Activated T-helper 17 cell treated with anti-CD3 and anti-CD28 coated beads, Interleukin-2, amount 50 U/mL, for 72 hours (primary cell): ENCODE data around the gene AGBL1. TPM values are rescaled to one million over a fixed set of nuclear protein-coding genes. Genes with fewer than 3 reads are reported as not detected.
"Not testable (repeated sequence)": the region's sequence is repeated elsewhere in the genome, so short reads cannot be mapped to it uniquely, and the experiment has no call there.

Source experiments
- ATAC-seq: fragments of 150-1000 bp; cut with Tn5 transposase; replicated peaks from 2 replicates; pipeline ENCODE4 v1.10.0; 2021; ENCODE audit warnings: mild to moderate bottlenecking, moderate library complexity
- H3K27ac Mint-ChIP-seq: one replicate; pipeline ENCODE4 v1.8.0; 2022; ENCODE audit warnings: mixed read lengths
- H3K27me3 Mint-ChIP-seq: one replicate; pipeline ENCODE4 v1.8.0; 2022; ENCODE audit warnings: mixed read lengths
- H3K36me3 Mint-ChIP-seq: one replicate; pipeline ENCODE4 v1.8.0; 2022; ENCODE audit warnings: low read depth, mild to moderate bottlenecking, mixed read lengths
- H3K4me1 Mint-ChIP-seq: one replicate; pipeline ENCODE4 v1.8.0; 2022; ENCODE audit warnings: mixed read lengths
- H3K4me3 Mint-ChIP-seq: one replicate; pipeline ENCODE4 v1.8.0; 2022; ENCODE audit warnings: mild to moderate bottlenecking, mixed read lengths
- H3K9me3 Mint-ChIP-seq: one replicate; pipeline ENCODE4 v1.8.0; 2022; ENCODE audit warnings: mixed read lengths
- total RNA-seq, 2 donors: library from RNA; stranded (reverse); gene quantifications; one replicate each; pipeline ENCODE4 v1.2.3, GENCODE V29; 2022

AGBL1 gene
- total RNA-seq, 2 donors from 2014 or later: 0.19 TPM; not detected in 1

DNA sequence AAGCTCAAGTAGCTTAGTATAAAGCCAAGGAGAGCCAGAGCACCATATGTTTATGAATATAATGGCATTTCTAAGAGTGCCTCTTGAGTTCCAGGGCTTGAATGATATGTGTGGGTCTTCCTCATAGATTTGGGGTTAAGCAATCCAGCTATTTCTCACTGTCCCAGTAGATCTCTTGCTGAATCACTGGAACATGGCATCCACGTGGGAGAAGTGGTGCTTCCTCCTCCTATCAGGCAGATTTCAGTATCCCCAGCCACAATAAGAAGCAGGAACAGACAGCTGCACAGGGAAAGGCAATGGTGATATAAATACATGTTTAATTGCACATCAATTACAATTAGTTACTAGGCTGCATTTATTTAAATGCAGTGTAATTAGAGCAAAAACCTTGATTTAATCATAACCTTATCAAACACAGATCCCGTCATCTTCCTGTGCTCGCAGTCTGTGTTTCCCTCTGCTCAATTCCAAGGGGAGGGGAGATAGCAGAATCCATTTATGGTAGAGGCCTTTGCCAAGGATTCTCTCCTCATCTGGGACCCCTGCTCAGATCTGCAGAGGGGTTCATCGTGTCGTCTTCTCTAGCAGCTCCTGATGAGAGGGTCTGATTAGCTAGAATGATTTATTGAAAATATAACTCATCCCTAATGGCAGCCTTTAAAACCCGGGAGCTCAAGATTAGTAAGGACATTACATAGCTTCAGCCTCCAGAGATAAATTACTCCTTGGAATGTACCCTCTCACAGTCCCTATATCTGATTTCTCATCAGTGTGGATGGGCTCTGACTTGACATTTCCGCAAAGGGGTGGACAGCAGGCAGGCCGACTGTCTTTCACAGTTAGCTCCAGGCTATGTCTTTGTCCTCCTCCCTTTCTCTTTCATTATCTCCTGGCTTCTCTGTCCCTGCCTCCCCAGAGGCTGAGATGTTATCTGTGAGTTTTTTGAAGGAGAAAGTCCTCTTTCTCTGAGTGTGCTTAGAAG lies 775.9 kb downstream of the AGBL1 start:
- H3K9me3 Mint-ChIP-seq: peaks cover 5% of the 10 kb centered on the region
- H3K36me3 Mint-ChIP-seq: no peaks in the 10 kb centered on the region
- H3K27me3 Mint-ChIP-seq: peaks cover 9% of the 10 kb centered on the region
- ATAC-seq: no peak
- no peaks in the 10 kb centered on the region for H3K4me1 Mint-ChIP-seq
- H3K27ac Mint-ChIP-seq: no peak overlapping the region
- H3K4me3 Mint-ChIP-seq: no peak overlapping the region

DNA sequence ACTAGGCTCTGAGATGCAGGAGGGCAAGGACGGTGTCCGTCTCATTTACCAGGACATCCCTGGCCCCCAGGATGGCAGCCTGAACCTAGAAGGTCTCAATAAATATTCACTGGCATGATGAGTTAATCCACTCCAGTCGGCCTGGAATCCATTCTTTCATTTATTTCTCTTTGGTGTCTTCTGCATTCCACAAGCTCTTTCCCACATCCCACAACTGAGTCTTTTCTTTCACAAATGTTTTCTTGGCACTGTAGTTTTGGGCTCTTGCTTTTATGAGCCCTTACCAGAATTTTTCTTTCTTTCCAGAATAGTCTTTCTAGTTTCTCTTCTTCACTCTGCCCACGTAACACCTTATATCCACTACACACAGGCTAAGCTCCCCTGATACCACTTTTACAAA lies 778.0 kb downstream of the AGBL1 start:
- Mint-ChIP-seq H3K4me3 (no peak overlapping the region), H3K36me3 (no peaks in the 10 kb centered on the region), H3K9me3 (peaks cover 5% of the 10 kb centered on the region), H3K27ac (no peak overlapping the region), H3K4me1 (no peaks in the 10 kb centered on the region), H3K27me3 (peaks cover 7% of the 10 kb centered on the region)
- ATAC-seq: no peak

- no peak for ATAC-seq
- Mint-ChIP-seq H3K4me1 (no peaks in the 10 kb centered on the region), H3K4me3 (no peak overlapping the region), H3K27ac (no peak overlapping the region), H3K36me3 (no peaks in the 10 kb centered on the region), H3K27me3 (peaks cover 17% of the 10 kb centered on the region), H3K9me3 (no peaks in the 10 kb centered on the region)
Observed at GRCh38 chr15:86863226-86863915, 783.7 kb downstream of the AGBL1 start.

DNA sequence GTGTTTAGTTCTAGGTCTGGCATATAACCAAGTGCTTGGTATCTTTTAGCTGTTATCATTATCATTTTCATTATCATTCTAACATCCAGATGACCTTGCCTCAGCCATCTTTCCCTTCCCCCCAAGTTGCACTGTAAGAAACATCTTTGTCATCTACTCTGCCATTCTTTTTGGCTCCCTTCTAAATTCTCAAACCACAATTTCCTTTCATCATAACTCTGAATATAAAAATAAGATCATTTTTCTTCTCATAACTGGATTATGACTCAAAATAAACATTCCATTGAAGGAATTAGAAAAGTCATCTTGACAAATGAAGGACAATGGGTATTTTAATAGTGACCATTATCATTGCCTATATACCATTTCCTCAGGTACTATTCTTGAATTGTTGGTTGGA lies 786.2 kb downstream of the AGBL1 start:
- H3K4me3 Mint-ChIP-seq: no peak overlapping the region
- no peaks in the 10 kb centered on the region for H3K36me3 Mint-ChIP-seq
- H3K27me3 Mint-ChIP-seq: peaks cover 22% of the 10 kb centered on the region
- H3K27ac Mint-ChIP-seq: no peak overlapping the region
- no peaks in the 10 kb centered on the region for H3K9me3 Mint-ChIP-seq
- no peak for ATAC-seq
- no peaks in the 10 kb centered on the region for H3K4me1 Mint-ChIP-seq

DNA sequence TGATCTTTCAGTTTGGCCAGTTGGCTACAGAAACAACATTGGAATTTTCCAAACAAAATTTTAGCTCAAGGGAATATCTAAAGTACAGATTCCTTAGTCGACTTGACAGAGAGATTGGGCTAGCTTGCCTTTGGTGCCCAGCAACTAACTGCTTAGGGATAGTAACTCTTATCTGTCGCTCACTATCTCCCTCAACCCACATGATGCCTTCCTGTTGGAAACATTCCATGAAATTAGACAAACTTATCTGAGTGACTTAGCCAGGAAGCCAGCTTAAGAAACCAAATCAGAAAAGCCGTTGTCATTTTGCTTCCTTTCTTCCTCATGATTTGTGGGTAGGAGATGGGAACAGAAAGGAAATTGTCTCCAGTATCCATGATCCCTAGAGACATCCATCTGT lies 791.2 kb downstream of the AGBL1 start:
- Mint-ChIP-seq H3K27me3 (peaks cover 25% of the 10 kb centered on the region), H3K27ac (no peak overlapping the region), H3K9me3 (no peaks in the 10 kb centered on the region), H3K4me1 (no peaks in the 10 kb centered on the region), H3K4me3 (no peak overlapping the region), H3K36me3 (no peaks in the 10 kb centered on the region)
- no peak for ATAC-seq

- ATAC-seq: no peak
- no peaks in the 10 kb centered on the region for H3K9me3 Mint-ChIP-seq
- H3K36me3 Mint-ChIP-seq: no peaks in the 10 kb centered on the region
- peaks cover 19% of the 10 kb centered on the region for H3K27me3 Mint-ChIP-seq
- no peak overlapping the region for H3K27ac Mint-ChIP-seq
- H3K4me1 Mint-ChIP-seq: no peaks in the 10 kb centered on the region
- H3K4me3 Mint-ChIP-seq: no peak overlapping the region
Observed at GRCh38 chr15:86871964-86872363, 792.3 kb downstream of the AGBL1 start.

DNA sequence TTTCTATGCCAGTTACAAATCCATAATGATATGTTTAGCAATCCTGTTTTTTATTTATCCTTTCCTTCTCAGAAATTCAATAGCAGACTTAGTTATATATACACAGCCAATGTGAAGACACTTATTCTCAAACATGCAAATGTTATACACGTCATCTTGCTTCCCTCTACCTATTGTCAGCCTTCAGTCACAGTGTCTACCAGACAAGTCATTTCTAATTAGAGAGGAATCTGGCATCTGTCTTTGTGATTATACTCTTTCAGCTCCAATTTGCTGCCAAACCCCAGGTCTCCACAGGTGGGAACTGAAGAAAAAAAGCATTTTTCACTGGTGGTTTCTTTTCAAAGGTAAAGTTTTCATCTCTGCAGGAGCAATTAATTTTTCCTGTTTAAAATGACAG lies 793.1 kb downstream of the AGBL1 start:
- H3K4me3 Mint-ChIP-seq: no peak overlapping the region
- no peaks in the 10 kb centered on the region for H3K9me3 Mint-ChIP-seq
- no peaks in the 10 kb centered on the region for H3K36me3 Mint-ChIP-seq
- H3K27me3 Mint-ChIP-seq: peaks cover 18% of the 10 kb centered on the region
- H3K27ac Mint-ChIP-seq: no peak overlapping the region
- H3K4me1 Mint-ChIP-seq: no peaks in the 10 kb centered on the region
- no peak for ATAC-seq

DNA sequence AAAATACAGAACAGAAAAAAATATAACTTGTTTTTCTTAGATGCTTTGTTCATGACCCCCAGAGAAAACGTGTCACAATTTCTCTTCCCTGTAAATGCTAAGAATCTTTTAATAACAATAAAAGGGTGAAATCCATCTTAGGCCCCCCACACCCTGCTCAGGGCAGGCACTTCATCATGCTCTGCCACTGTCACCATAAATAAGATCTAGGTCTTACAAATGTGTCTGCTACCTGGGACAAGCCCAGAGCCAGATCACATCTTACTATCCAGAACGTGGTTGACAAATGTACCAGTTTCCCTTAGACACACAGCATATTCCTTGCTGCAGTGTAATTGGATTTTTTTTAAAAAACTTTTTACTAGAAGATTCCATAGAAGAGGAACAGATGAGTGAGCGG lies 795.4 kb downstream of the AGBL1 start:
- Mint-ChIP-seq H3K27ac (no peak overlapping the region), H3K4me1 (no peaks in the 10 kb centered on the region), H3K27me3 (peaks cover 10% of the 10 kb centered on the region), H3K9me3 (no peaks in the 10 kb centered on the region), H3K4me3 (no peak overlapping the region), H3K36me3 (no peaks in the 10 kb centered on the region)
- ATAC-seq: no peak

DNA sequence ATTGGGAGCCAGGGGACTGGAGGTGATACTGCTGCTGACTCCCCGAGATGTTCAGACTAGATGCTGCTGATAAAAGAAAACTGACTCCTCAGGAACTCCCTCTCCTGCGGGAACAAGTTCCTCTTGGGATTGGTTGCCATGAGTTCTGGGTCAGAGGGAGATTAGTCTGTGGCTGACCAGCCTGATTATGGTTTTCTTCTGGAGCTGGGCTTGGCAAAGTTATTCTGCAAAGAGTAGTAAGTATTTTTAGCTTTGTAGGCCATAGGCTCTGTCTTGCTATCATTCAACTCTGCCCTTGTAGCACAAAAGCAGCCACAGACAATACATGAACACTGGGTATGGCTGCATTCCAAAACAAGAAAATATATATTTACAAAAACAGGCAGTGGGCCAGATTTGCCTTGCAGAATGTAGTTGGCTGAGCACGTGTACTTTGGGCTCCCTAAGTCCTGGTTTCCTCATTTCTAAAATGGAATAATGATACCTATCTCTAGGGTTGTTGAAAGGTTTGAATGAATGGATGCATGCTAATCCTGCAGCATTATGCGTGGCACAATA lies 796.8 kb downstream of the AGBL1 start:
- no peak overlapping the region for H3K4me3 Mint-ChIP-seq
- ATAC-seq: no peak
- H3K27ac Mint-ChIP-seq: no peak overlapping the region
- H3K36me3 Mint-ChIP-seq: no peaks in the 10 kb centered on the region
- no peaks in the 10 kb centered on the region for H3K9me3 Mint-ChIP-seq
- H3K4me1 Mint-ChIP-seq: no peaks in the 10 kb centered on the region
- peaks cover 8% of the 10 kb centered on the region for H3K27me3 Mint-ChIP-seq

DNA sequence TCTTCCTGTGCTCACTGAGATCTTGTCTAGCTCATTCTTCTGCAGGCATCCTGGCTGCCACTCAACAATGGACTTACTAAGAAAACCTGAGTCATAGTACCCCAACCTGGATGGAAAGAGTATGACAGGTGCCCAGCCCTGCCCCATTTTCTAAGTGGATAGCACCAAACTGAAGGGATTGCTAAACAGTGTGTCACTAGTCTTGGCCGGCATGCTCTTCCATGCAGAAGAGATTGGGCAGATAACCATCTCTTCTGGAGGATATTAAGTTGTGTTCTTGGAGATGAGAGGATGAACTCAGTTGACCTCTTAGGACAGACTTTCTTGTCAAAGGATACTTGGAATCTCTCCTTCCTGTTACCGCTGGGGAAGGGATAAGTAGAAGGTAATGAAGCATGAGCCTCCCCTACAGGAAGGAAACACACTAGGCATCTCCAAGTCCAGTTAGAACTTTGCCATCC lies 797.5 kb downstream of the AGBL1 start:
- H3K36me3 Mint-ChIP-seq: no peaks in the 10 kb centered on the region
- H3K4me1 Mint-ChIP-seq: no peaks in the 10 kb centered on the region
- no peak overlapping the region for H3K27ac Mint-ChIP-seq
- peaks cover 3% of the 10 kb centered on the region for H3K27me3 Mint-ChIP-seq
- no peaks in the 10 kb centered on the region for H3K9me3 Mint-ChIP-seq
- ATAC-seq: no peak
- H3K4me3 Mint-ChIP-seq: no peak overlapping the region

- H3K9me3 Mint-ChIP-seq, H3K27me3 Mint-ChIP-seq, H3K4me1 Mint-ChIP-seq, H3K4me3 Mint-ChIP-seq, H3K36me3 Mint-ChIP-seq, H3K27ac Mint-ChIP-seq, ATAC-seq: not testable (repeated sequence)
Observed at GRCh38 chr15:86878844-86879243, 799.2 kb downstream of the AGBL1 start.

DNA sequence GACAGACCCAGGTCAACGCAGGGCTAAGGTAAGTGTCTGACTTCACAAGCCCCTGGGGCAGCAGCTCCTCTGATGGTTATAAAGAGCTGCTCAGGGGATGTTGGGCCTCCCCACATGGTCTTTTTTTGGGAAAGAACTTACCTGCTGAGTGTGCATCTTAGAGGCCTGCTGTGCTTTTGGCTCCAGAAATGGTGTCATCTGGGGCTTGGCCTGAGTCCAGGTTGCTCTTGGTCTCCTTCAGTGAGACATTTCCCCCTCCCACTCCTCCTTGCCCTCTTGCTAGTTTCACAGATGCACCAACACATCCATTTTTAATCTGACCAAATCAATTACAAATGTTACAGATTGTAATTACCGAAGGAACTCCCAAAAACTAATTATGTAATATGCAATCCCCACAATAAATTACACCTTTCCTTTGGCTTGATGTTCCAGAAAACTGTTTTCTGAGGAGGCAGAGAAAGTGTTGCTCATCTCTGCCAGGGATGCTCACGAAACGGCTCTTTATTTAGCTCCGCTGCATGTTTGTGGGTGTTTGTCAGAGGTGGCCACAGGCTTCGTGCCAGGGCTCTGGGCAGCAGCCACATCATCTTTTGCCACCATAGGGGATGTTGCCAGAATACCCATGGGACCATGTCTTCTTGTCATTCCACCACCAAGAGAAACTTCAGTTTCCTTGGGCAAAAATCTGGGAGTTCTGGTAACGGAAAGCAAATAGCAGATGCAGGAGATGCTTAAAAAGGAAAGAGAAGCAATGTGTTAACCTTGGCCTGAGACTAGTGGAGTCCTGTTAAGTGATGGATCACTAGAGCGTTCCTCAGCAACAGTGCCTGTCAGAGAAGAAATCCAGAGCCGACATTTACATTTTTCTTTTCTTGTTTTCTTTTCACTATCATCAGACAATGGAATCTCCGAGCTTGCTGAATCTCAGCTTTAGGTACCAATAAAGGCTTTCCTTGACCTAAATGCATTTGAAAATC lies 799.9 kb downstream of the AGBL1 start:
- Mint-ChIP-seq H3K27ac (no peak overlapping the region), H3K4me3 (no peak overlapping the region), H3K9me3 (no peaks in the 10 kb centered on the region), H3K36me3 (no peaks in the 10 kb centered on the region), H3K4me1 (no peaks in the 10 kb centered on the region), H3K27me3 (peaks cover 6% of the 10 kb centered on the region)
- ATAC-seq: no peak

DNA sequence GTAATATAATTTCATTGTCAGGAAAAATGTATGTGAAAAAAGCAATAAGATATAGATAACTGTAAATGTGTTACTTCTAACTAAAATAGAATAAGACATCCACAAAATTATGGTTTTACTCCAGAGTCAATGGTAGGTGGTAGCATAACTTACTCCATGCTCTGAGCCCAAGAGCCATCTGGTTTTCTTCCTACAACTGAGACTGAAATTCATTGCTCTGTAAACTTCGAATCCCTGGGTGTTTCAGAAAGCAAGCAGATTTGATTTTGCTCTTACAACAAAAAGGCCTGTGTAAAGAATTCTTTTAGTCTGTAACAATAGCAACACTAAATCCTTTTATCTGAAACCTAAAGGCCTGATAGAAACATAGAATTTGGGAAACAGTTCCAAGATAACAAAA lies 805.9 kb downstream of the AGBL1 start:
- Mint-ChIP-seq H3K4me1 (no peaks in the 10 kb centered on the region), H3K4me3 (no peak overlapping the region), H3K36me3 (no peaks in the 10 kb centered on the region), H3K27ac (no peak overlapping the region), H3K9me3 (no peaks in the 10 kb centered on the region), H3K27me3 (peaks cover 6% of the 10 kb centered on the region)
- ATAC-seq: no peak
